Suprapubic skin (tissue), 3 donors: ENCODE results near the gene APRT.

ENCODE experiments used
- CTCF ChIP-seq, 2 donors: fragments of 200-600 bp in 1 of 2; fragments of 450-650 bp in 1 of 2; sonication (generic) in 1 of 2; IDR thresholded peaks; one replicate each; pipeline ENCODE4 v1.5.1; 2016 to 2019; ENCODE audit warnings: antibody characterized with exemption in 2 of 2, mild to moderate bottlenecking in 1 of 2, moderate library complexity in 1 of 2
- EP300 ChIP-seq: sonication (generic); formaldehyde crosslinking; IDR thresholded peaks from one replicate; pipeline ENCODE4 v1.6.1; 2017; ENCODE audit warnings: antibody characterized with exemption
- POLR2A ChIP-seq, 2 donors: fragments of 450-650 bp; IDR thresholded peaks; one replicate each; pipeline ENCODE4 v1.6.1; 2017; ENCODE audit warnings: antibody characterized with exemption in 2 of 2, mild to moderate bottlenecking in 2 of 2, moderate library complexity in 2 of 2

- TF ChIP-seq CTCF (IDR thresholded peaks at IDR 0.05) = no peak
- TF ChIP-seq EP300 = no peak
- TF ChIP-seq POLR2A (IDR thresholded peaks at IDR 0.05) = no peak
These were observed 32.8 kb upstream of the APRT start for GRCh38 chr16:88844419-88845036.
